HuH-7.5 (cell line): ENCODE data around the gene PYY.
"Not testable (repeated sequence)": the region's sequence is repeated elsewhere in the genome, so short reads cannot be mapped to it uniquely, and the experiment has no call there.

ENCODE experiments used
- DNase-seq: peaks from one replicate; pipeline ENCODE4 v3.0.0; 2011; ENCODE audit warnings: low spot score

Gene PYY

DNA sequence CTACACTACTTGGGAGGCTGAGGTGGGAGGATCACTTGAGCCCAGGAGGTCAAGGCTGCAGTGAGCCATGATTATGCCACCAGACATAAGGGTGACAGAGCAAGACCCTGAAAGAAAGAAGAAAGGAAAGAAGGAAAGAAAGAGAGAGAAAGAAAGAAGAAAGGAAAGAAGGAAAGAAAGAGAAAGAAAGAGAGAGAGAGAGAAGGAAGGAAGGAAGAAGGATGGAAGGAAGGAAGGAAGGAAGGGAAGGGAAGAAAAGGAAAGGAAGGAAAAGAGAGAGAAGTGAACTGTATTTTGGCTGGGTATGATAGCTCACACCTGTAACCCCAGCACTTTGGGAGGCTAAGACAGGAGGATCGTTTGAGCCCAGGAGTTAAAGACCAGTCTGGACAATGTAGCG lies 24.3 kb upstream of the PYY start:
- no peak for DNase-seq

GRCh38 chr17:43976963-43977837 lies 23.5 kb upstream of the PYY start:
- no peak for DNase-seq

- no peak for DNase-seq
Observed at GRCh38 chr17:43975898-43976297, 22.2 kb upstream of the PYY start.

- no peak for DNase-seq
Observed at GRCh38 chr17:43974382-43975266, 20.9 kb upstream of the PYY start.

DNA sequence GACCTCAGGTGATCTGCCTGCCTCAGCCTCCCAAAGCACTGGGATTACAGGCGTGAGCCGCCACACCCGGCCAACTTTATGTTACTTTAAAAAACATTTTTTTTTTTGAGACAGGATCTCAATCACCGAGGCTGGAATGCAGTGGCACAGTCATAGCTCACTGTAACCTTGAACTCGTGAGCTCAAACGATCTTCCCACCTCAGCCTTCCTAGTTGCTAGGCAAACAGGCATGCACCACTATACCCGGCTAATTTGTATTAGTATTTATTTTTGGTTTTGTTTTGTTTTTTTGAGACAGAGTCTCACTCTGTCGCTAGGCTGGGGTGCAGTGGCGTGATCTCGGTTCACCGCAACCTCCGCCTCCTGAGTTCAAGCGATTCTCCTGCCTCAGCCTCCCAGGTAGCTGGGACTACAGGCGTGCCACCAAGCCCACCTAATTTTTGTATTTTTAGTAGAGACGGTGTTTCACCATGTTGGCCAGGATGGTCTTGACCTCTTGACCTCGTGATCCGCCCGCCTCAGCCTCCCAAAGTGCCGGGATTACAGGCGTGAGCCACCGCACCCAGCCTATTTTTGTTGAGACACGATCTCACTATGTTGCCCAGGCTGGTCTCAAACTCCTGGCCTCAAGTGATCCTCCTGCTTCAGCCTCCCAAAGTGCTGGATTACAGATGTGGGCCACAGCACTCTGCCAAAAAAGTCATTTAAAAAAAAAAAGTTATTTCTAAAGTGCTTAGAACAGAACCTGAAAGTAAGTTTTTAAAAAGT lies 18.9 kb upstream of the PYY start:
- DNase-seq = not testable (repeated sequence)

- not testable (repeated sequence) for DNase-seq
Observed at GRCh38 chr17:43971436-43971835, 17.7 kb upstream of the PYY start.

- no peak for DNase-seq
Observed at GRCh38 chr17:43970366-43970765, 16.6 kb upstream of the PYY start.

DNA sequence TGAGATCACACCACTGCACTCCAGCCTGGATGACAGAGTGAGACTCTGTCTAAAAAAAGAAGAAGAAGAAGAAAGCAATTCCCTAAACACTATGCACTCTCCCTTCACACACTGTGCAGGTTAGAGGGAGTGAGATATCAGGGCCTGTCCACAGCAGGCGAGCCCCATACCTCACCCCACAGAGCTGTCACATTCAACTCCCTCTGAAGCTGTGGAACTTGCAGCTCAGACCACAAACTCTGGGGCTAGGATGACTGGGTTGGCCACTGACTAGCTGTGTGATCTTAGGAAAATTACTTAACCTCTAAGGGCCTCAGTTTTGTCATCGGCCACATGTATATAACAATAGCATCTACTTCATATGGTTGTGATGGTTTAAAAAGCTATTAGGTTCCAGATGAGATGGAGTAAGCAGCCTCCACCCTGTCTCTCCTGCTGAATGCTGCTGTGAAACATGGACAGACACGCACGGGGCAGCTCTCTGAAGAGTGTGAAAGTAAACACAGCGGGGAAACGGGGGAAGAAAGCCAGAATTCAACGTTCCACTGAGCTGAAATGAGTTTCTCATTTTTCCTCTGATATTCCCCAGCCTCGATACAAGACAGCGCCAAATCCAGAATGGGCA lies 13.6 kb upstream of the PYY start:
- no peak for DNase-seq

DNA sequence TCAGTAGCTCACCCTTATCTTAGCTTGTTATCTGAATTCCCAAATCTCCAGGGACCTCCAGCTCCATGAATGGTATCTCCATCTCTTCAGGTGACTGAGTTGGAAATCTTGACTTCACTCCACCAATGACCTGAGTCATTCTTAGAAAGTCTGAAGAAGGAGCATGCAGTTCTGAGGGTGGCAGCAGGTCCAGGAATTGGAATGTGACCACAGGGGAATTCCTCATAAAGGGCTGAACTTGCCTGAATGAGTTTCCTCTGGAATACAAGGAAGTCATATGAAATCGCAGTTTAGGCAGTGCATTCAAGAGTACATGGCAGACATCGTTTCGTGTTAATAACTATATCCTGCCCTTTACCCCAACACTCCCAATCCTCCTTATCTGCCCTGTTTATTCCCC lies 12.5 kb upstream of the PYY start:
- no peak for DNase-seq

DNA sequence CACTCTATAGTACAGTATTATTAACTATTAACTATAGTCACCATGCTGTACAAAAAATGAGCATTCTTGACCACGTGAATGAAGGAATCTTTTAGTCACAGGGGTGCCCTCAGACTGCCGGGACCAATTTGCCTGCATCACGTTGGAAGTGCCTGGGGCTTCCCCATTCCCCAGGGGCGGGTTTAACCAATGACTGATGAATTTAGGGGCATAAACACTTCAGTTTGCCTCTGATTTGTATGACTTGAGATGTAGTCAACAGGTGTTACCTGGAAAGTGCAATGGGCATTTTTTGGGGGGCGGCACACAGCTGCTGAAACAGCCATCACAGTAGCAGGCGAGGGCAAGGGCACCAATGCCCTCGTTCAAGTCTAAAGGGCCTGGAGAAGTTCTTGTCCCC lies 8.7 kb upstream of the PYY start:
- no peak for DNase-seq

GRCh38 chr17:43961954-43962353 lies 8.2 kb upstream of the PYY start:
- no peak for DNase-seq

- not testable (repeated sequence) for DNase-seq
Observed at GRCh38 chr17:43961292-43961691, 7.6 kb upstream of the PYY start.

DNA sequence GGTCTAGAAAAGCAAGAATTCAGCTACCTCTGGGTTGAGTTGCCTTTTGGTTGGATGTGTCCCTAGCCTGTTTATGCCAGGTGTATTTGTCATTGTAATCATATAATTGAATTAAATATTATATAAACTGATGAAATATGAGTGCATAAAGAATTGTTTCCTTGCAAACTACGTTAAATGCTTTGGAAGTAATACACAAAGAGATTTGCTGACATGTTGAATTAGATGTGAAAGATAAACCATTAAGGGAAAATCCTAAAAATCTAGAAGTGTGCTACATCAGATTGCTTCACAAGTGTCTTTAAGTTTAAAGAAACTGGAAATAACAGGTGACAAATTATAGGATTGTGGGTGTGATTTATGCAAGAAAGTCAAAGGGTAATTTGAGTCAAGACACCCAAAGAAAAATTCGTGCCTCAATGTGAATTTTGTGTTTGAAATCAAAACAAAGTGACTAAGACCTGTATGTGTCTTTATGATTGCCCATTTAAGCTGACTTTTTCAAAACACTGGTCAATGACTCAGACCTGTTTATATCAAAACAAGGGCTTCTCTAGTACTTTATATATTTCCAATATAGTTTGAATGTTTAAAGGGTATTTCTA lies 5.1 kb upstream of the PYY start:
- no peak for DNase-seq

DNA sequence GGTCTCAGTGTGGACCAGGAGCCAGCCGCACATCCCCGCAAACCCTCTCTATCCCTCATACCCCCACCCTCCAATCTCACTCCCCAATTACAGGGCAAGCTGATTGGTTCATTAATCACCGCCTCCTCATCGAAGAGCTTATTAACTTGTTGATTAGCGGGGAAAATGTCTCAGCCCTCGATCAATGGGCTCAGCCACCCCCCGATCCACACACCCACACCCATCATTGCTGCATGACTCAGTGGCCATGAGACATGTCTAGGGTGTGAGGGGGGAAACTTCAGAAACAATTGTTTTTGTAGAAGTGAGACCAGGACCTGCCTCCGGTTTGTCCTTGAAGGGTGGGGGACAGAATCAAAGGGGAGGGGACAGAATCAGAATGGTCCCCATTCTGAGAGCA lies 2.5 kb upstream of the PYY start:
- DNase-seq = no peak

GRCh38 chr17:43952724-43953666 lies 745 bp downstream of the PYY start:
- no peak for DNase-seq

DNA sequence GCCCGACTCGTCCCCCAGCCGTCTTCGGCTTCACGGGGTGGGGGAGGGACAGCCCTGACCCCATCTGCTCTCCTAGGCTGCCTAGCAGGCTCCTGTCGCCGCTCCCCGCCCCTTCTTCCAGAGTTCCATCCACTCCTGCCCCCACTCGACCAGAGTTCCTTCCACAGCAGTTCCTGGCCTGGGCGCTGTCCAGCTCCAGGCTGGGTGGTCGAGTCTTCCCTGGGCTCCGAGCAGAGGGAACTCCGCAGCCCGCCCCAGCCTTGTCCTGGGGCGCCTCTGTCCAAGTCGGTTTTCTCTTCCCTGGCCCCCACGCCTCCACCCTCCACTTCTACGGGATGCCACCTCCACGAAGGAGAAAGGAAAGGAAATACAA lies 1.4 kb downstream of the PYY start:
- DNase-seq = no peak

DNA sequence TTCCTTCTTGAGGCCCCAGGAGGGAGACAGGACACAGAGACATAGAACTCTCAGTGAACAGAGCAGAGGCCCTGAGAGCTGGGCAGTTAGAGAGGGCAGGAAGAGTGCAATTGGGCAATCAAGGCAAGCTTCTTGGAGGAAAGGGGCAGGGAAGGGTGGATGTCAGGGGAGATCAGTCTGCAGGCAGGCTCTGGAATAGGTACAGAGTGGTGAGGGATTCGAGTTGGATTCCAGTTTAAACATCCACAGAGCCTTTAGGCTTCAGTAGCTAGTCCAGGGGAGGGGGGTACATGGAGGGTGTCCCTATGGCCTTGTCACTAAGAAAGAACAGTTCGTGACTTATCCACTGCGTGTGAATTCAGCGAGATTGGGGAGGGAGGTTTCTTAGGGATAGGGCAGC lies 2.0 kb downstream of the PYY start:
- no peak for DNase-seq

DNA sequence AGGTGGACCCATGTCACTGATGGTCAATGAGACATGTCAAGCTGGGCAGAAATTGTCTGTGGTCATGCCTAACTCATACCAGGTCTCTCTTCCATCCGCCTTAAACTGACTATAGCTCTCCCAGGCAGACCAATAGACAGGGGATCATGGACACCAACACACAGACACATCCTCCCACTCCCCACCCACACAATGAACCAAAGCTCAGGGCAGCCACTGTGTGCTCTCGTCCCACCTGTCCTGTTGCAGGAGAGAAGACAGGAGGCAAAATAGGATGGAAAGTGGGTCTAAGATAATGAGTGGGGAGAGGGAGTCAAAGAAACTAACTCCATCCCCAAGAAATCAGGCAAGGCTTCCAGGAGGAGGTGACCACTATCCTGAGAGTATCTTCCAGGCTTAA lies 3.2 kb downstream of the PYY start:
- no peak for DNase-seq

GRCh38 chr17:43949781-43950180 lies 4.0 kb downstream of the PYY start:
- DNase-seq = no peak

- DNase-seq = no peak
Observed at GRCh38 chr17:43946781-43947180, 7.0 kb downstream of the PYY start.
